Measurements from ENCODE around the gene CARS2.
"Not testable (repeated sequence)": the region's sequence is repeated elsewhere in the genome, so short reads cannot be mapped to it uniquely, and the experiment has no call there.

CARS2 gene

GRCh38 chr13:110682746-110683145 is 23.2 kb downstream of the CARS2 start:
- DNase-seq (ENCODE audit: low read depth in 2 of 2) = no peak

- DNase-seq (ENCODE audit: low read depth in 2 of 2) = no peak
These were observed 23.9 kb downstream of the CARS2 start for GRCh38 chr13:110681868-110682550.

GRCh38 chr13:110680852-110681251 is 25.1 kb downstream of the CARS2 start:
- DNase-seq (ENCODE audit: low read depth in 2 of 2) = no peak

GRCh38 chr13:110677731-110678545 is 28.0 kb downstream of the CARS2 start:
- no peak for DNase-seq (ENCODE audit: low read depth in 2 of 2)

GRCh38 chr13:110676595-110677587 is 29.0 kb downstream of the CARS2 start:
- DNase-seq (ENCODE audit: low read depth in 2 of 2) = no peak

GRCh38 chr13:110669814-110670213 is 36.1 kb downstream of the CARS2 start:
- DNase-seq (ENCODE audit: low read depth in 2 of 2) = not testable (repeated sequence)

GRCh38 chr13:110669036-110669435 is 36.9 kb downstream of the CARS2 start:
- no peak for DNase-seq (ENCODE audit: low read depth in 2 of 2)

GRCh38 chr13:110666255-110666533 is 39.7 kb downstream of the CARS2 start:
- DNase-seq (ENCODE audit: low read depth in 2 of 2) = no peak

GRCh38 chr13:110665491-110666254 is 40.2 kb downstream of the CARS2 start:
- DNase-seq (ENCODE audit: low read depth in 2 of 2) = no peak

- DNase-seq (ENCODE audit: low read depth in 2 of 2) = no peak
These were observed 41.2 kb downstream of the CARS2 start for GRCh38 chr13:110664673-110665072.

- no peak for DNase-seq (ENCODE audit: low read depth in 2 of 2)
These were observed 41.9 kb downstream of the CARS2 start for GRCh38 chr13:110664041-110664440.

GRCh38 chr13:110663491-110663890 is 42.4 kb downstream of the CARS2 start:
- no peak for DNase-seq (ENCODE audit: low read depth in 2 of 2)

GRCh38 chr13:110662777-110663443 is 43.0 kb downstream of the CARS2 start:
- DNase-seq (ENCODE audit: low read depth in 2 of 2) = no peak

- no peak for DNase-seq (ENCODE audit: low read depth in 2 of 2)
These were observed 43.8 kb downstream of the CARS2 start for GRCh38 chr13:110662091-110662490.

- no peak for DNase-seq (ENCODE audit: low read depth in 2 of 2)
These were observed 44.7 kb downstream of the CARS2 start for GRCh38 chr13:110661256-110661655.

GRCh38 chr13:110658218-110658911 is 47.6 kb downstream of the CARS2 start:
- DNase-seq (ENCODE audit: low read depth in 2 of 2) = not testable (repeated sequence)

- no peak for DNase-seq (ENCODE audit: low read depth in 2 of 2)
These were observed 48.7 kb downstream of the CARS2 start for GRCh38 chr13:110657196-110657595.

- no peak for DNase-seq (ENCODE audit: low read depth in 2 of 2)
These were observed 52.1 kb downstream of the CARS2 start for GRCh38 chr13:110653851-110654250.

- no peak for DNase-seq (ENCODE audit: low read depth in 2 of 2)
These were observed 52.6 kb downstream of the CARS2 start for GRCh38 chr13:110653271-110653670.

GRCh38 chr13:110652764-110653163 is 53.2 kb downstream of the CARS2 start:
- DNase-seq (ENCODE audit: low read depth in 2 of 2) = no peak

Data from stimulated activated CD8-positive, alpha-beta memory T cell treated with anti-CD3 and anti-CD28 coated beads, Interleukin-7, amount 100 ng/mL, for 1 hour (primary cell).